ENCODE results near the gene SET. TPM values are rescaled to one million over a fixed set of nuclear protein-coding genes. Genes with fewer than 3 reads are reported as not detected.
"Not testable (repeated sequence)": the region's sequence is repeated elsewhere in the genome, so short reads cannot be mapped to it uniquely, and the experiment has no call there.

SET gene
- total and polyA plus RNA-seq, 8 donors: 42.9 to 162 (median 125) TPM

GRCh38 chr9:128657796-128658195, 31.2 kb upstream of the SET start:
- Histone ChIP-seq H3K4me3 (no peak overlapping the region), H3K9me3 (no peaks in the 10 kb centered on the region), H3K27me3 (no peaks in the 10 kb centered on the region), H3K27ac (no peak overlapping the region), H3K36me3 (no peaks in the 10 kb centered on the region), H3K4me1 (no peaks in the 10 kb centered on the region)
- FAIRE-seq (no peak), DNase-seq (no peak), ATAC-seq (no peak)
- whole genome bisulfite sequencing, 2 donors: 95 to 96% methylated on average over 3 of the region's 3 CpGs
- no peak for TF ChIP-seq CTCF (IDR thresholded peaks at IDR 0.05)
- intact Hi-C loops (cut with DNase I): no loop called here

- H3K36me3 ChIP-seq; H3K27ac ChIP-seq; H3K4me1 ChIP-seq; H3K4me3 ChIP-seq; H3K27me3 ChIP-seq; intact Hi-C loops (cut with DNase I); DNase-seq; FAIRE-seq; H3K9me3 ChIP-seq: not testable (repeated sequence)
- peak in 1 of 4 donors; percentile 28 for ATAC-seq
- 94 to 97% methylated on average over 8 of the region's 8 CpGs for WGBS, 2 donors
These were observed 22.5 kb upstream of the SET start for GRCh38 chr9:128666481-128666941.

GRCh38 chr9:128669786-128670185, 19.2 kb upstream of the SET start:
- no peaks in the 10 kb centered on the region for H3K36me3 ChIP-seq
- H3K27ac ChIP-seq: no peak overlapping the region
- FAIRE-seq: no peak
- no peak for TF ChIP-seq CTCF (IDR thresholded peaks at IDR 0.05)
- intact Hi-C loops (cut with DNase I): no loop called here
- WGBS, 2 donors: 96 to 98% methylated on average over 6 of the region's 6 CpGs
- no peaks in the 10 kb centered on the region for H3K9me3 ChIP-seq
- ATAC-seq: no peak
- no peak overlapping the region for H3K4me3 ChIP-seq
- no peaks in the 10 kb centered on the region for H3K27me3 ChIP-seq
- no peak for DNase-seq
- H3K4me1 ChIP-seq: no peaks in the 10 kb centered on the region

- intact Hi-C loops (cut with DNase I): no loop called here
- H3K27me3 ChIP-seq: no peaks in the 10 kb centered on the region
- H3K27ac ChIP-seq: no peak overlapping the region
- FAIRE-seq (no peak), DNase-seq (peak in 1 of 6 donors; percentile 4), ATAC-seq (no peak)
- no peaks in the 10 kb centered on the region for H3K36me3 ChIP-seq
- H3K4me1 ChIP-seq: no peaks in the 10 kb centered on the region
- 97 to 98% methylated on average over 4 of the region's 4 CpGs for WGBS, 2 donors
- TF ChIP-seq CTCF (IDR thresholded peaks at IDR 0.05): no peak
- no peaks in the 10 kb centered on the region for H3K9me3 ChIP-seq
- H3K4me3 ChIP-seq: no peak overlapping the region
These were observed 13.6 kb upstream of the SET start for GRCh38 chr9:128675382-128675781.

GRCh38 chr9:128677794-128678193, 11.2 kb upstream of the SET start:
- peaks cover 0 to 3% (median 0%) of the 10 kb centered on the region in 3 donors for H3K4me1 ChIP-seq
- H3K27me3 ChIP-seq: no peaks in the 10 kb centered on the region
- no peak for TF ChIP-seq CTCF (IDR thresholded peaks at IDR 0.05)
- DNase-seq (peak in 1 of 6 donors; percentile 4), ATAC-seq (no peak), FAIRE-seq (no peak)
- H3K27ac ChIP-seq: no peak overlapping the region
- intact Hi-C loops (cut with DNase I): no loop called here
- H3K9me3 ChIP-seq: no peaks in the 10 kb centered on the region
- WGBS, 2 donors: 89 to 90% methylated on average over 10 of the region's 10 CpGs
- H3K4me3 ChIP-seq: no peak overlapping the region
- H3K36me3 ChIP-seq: no peaks in the 10 kb centered on the region

Data from pancreas (tissue), 10 donors.